ENCODE data around the gene PRKCH. TPM values are rescaled to one million over a fixed set of nuclear protein-coding genes. Genes with fewer than 3 reads are reported as not detected.

Gene PRKCH
- total RNA-seq, 2 donors from 2014 or later = 7.2 to 8.6 TPM

GRCh38 chr14:61458766-61459165 is 137.4 kb downstream of the PRKCH start:
- H3K27me3 Mint-ChIP-seq (ENCODE audit: insufficient read depth) = no peaks in the 10 kb centered on the region
- DNase-seq = no peak

GRCh38 chr14:61459229-61459628 is 137.8 kb downstream of the PRKCH start:
- H3K4me1 ChIP-seq (ENCODE audit: control insufficient read depth, insufficient read depth, low read length) = peaks cover 11% of the 10 kb centered on the region
- peaks cover 12% of the 10 kb centered on the region for H3K4me1 Mint-ChIP-seq
- H3K36me3 Mint-ChIP-seq (ENCODE audit: low read depth) = peaks cover 6% of the 10 kb centered on the region
- H3K27me3 ChIP-seq (ENCODE audit: control insufficient read depth, insufficient read depth, low read length, poor library complexity, severe bottlenecking) = no peaks in the 10 kb centered on the region
- WGBS, 2 experiments (ENCODE audit: insufficient coverage in 1 of 2, insufficient read length in 1 of 2) = 94% methylated on average over 4 to 5 of the region's 6 CpGs
- no peak overlapping the region for H3K4me3 ChIP-seq (ENCODE audit: low read length)
- no peak for DNase-seq
- H3K9ac ChIP-seq (ENCODE audit: extremely low read depth, low read length, poor library complexity, severe bottlenecking) = no peak overlapping the region
- H3K9me3 ChIP-seq (ENCODE audit: control insufficient read depth, low read length) = no peaks in the 10 kb centered on the region
- H3K4me3 Mint-ChIP-seq = no peak overlapping the region
- H3K27ac Mint-ChIP-seq = no peak overlapping the region
- no peak overlapping the region for H3K27ac ChIP-seq (ENCODE audit: low read depth, low read length)
- H3K27me3 Mint-ChIP-seq (ENCODE audit: insufficient read depth) = no peaks in the 10 kb centered on the region
- H3K36me3 ChIP-seq (ENCODE audit: control insufficient read depth, insufficient read depth, low read length) = no peaks in the 10 kb centered on the region
- TF ChIP-seq CTCF (conservative IDR thresholded peaks at IDR 0.05) = no peak
- H3K9me3 Mint-ChIP-seq = no peaks in the 10 kb centered on the region

More at GRCh38 chr14:61458766-61459165, 137.4 kb downstream of the PRKCH start:
- Mint-ChIP-seq H3K9me3 (no peaks in the 10 kb centered on the region), H3K4me3 (no peak overlapping the region), H3K27ac (no peak overlapping the region), H3K36me3 (ENCODE audit: low read depth) (peaks cover 6% of the 10 kb centered on the region), H3K4me1 (peaks cover 12% of the 10 kb centered on the region)
- peaks cover 11% of the 10 kb centered on the region for H3K4me1 ChIP-seq (ENCODE audit: control insufficient read depth, insufficient read depth, low read length)
- H3K36me3 ChIP-seq (ENCODE audit: control insufficient read depth, insufficient read depth, low read length) = no peaks in the 10 kb centered on the region
- no peaks in the 10 kb centered on the region for H3K27me3 ChIP-seq (ENCODE audit: control insufficient read depth, insufficient read depth, low read length, poor library complexity, severe bottlenecking)
- H3K9ac ChIP-seq (ENCODE audit: extremely low read depth, low read length, poor library complexity, severe bottlenecking) = no peak overlapping the region
- no peak overlapping the region for H3K4me3 ChIP-seq (ENCODE audit: low read length)
- no peak for TF ChIP-seq CTCF (conservative IDR thresholded peaks at IDR 0.05)
- H3K27ac ChIP-seq (ENCODE audit: low read depth, low read length) = no peak overlapping the region
- H3K9me3 ChIP-seq (ENCODE audit: control insufficient read depth, low read length) = no peaks in the 10 kb centered on the region

GRCh38 chr14:61460063-61460462 is 138.7 kb downstream of the PRKCH start:
- WGBS, 2 experiments (ENCODE audit: insufficient coverage in 1 of 2, insufficient read length in 1 of 2) = no CpG with 5 or more reads among the region's 1 CpG

More at GRCh38 chr14:61460063-61460462, 138.7 kb downstream of the PRKCH start:
- H3K9ac ChIP-seq (ENCODE audit: extremely low read depth, low read length, poor library complexity, severe bottlenecking) = no peak overlapping the region
- H3K4me3 ChIP-seq (ENCODE audit: low read length) = no peak overlapping the region
- H3K9me3 Mint-ChIP-seq = peaks cover 3% of the 10 kb centered on the region
- no peak overlapping the region for H3K27ac ChIP-seq (ENCODE audit: low read depth, low read length)
- no peaks in the 10 kb centered on the region for H3K27me3 Mint-ChIP-seq (ENCODE audit: insufficient read depth)
- H3K27me3 ChIP-seq (ENCODE audit: control insufficient read depth, insufficient read depth, low read length, poor library complexity, severe bottlenecking) = no peaks in the 10 kb centered on the region
- no peak overlapping the region for H3K4me3 Mint-ChIP-seq
- no peaks in the 10 kb centered on the region for H3K9me3 ChIP-seq (ENCODE audit: control insufficient read depth, low read length)
- peaks cover 11% of the 10 kb centered on the region for H3K4me1 ChIP-seq (ENCODE audit: control insufficient read depth, insufficient read depth, low read length)
- no peak for TF ChIP-seq CTCF (conservative IDR thresholded peaks at IDR 0.05)
- DNase-seq = no peak
- no peaks in the 10 kb centered on the region for H3K36me3 ChIP-seq (ENCODE audit: control insufficient read depth, insufficient read depth, low read length)
- H3K27ac Mint-ChIP-seq = no peak overlapping the region
- peaks cover 6% of the 10 kb centered on the region for H3K36me3 Mint-ChIP-seq (ENCODE audit: low read depth)
- H3K4me1 Mint-ChIP-seq = peaks cover 12% of the 10 kb centered on the region

Measured in endodermal cell (in vitro differentiated cells).